SK-N-SH (cell line): ENCODE data around the gene MINDY3. TPM values are rescaled to one million over a fixed set of nuclear protein-coding genes. Genes with fewer than 3 reads are reported as not detected.

Source experiments
- CTCF ChIA-PET: fragments of 300-600, 350-600 bp; formaldehyde crosslinking; extraction: SDS; loops from one replicate; lab custom pipeline; 2021; lab: Yijun Ruan, JAX
- POLR2A ChIA-PET: fragments of 350-600 bp; sonication (Branson Sonifier 250); formaldehyde crosslinking; extraction: SDS; loops from one replicate; lab custom pipeline; 2020; ENCODE audit warnings: antibody characterized with exemption, inconsistent platforms; lab: Yijun Ruan, JAX
- DNase-seq: peaks from one replicate; pipeline ENCODE4 v3.0.0; 2012
- H2AFZ ChIP-seq: fragments of 200-600 bp; sonication (generic); 2 replicates; pipeline ENCODE4 v1.8.1; 2016; ENCODE audit warnings: antibody characterized with exemption, mild to moderate bottlenecking, low read depth
- H3F3A ChIP-seq: fragments of 200-600 bp; sonication (generic); replicated peaks from 2 replicates; pipeline ENCODE3; 2016; ENCODE audit warnings: antibody characterized with exemption, mild to moderate bottlenecking; ENCODE audit not compliant: insufficient read depth
- H3K27ac ChIP-seq, 2 experiments: fragments of 200-500 bp in 1 of 2; fragments of 200-600 bp in 1 of 2; sonication (Bioruptor generic) in 1 of 2; sonication (generic), shearing (Covaris generic) in 1 of 2; 2 replicates each; pipeline versions ENCODE4 v1.5.1 to v1.6.1; 2014 to 2016; ENCODE audit warnings: low read depth in 2 of 2, inconsistent platforms in 1 of 2, low read length in 1 of 2, mild to moderate bottlenecking in 1 of 2, mixed read lengths in 1 of 2
- H3K27me3 ChIP-seq: fragments of 200-600 bp; sonication (generic), shearing (Covaris generic); 2 replicates; pipeline ENCODE4 v1.6.1; 2016; ENCODE audit warnings: mixed run types; ENCODE audit not compliant: insufficient read depth
- H3K36me3 ChIP-seq, 2 experiments: fragments of 200-500 bp in 1 of 2; fragments of 200-600 bp in 1 of 2; sonication (Bioruptor generic) in 1 of 2; sonication (generic) in 1 of 2; replicated peaks in 1 of 2; 2 replicates each; pipeline versions ENCODE3 to v1.5.1; 2014 to 2016; ENCODE audit warnings: low read length in 1 of 2, mild to moderate bottlenecking in 1 of 2; ENCODE audit not compliant: insufficient read depth in 2 of 2, control insufficient read depth in 1 of 2
- H3K4me1 ChIP-seq, 2 experiments: fragments of 200-500 bp in 1 of 2; fragments of 200-600 bp in 1 of 2; sonication (Bioruptor generic) in 1 of 2; sonication (generic), shearing (Covaris generic) in 1 of 2; 2 replicates each; pipeline versions ENCODE4 v1.5.1 to v1.6.1; 2014 to 2016; ENCODE audit warnings: low read depth in 1 of 2, low read length in 1 of 2, mixed run types in 1 of 2; ENCODE audit not compliant: insufficient read depth in 2 of 2, control insufficient read depth in 1 of 2
- H3K4me2 ChIP-seq: fragments of 200-600 bp; sonication (generic), shearing (Covaris generic); 2 replicates; pipeline ENCODE4 v1.6.1; 2017; ENCODE audit warnings: mixed run types
- H3K4me3 ChIP-seq, 2 experiments: fragments of 200-500 bp in 1 of 2; fragments of 200-600 bp in 1 of 2; sonication (Bioruptor generic) in 1 of 2; sonication (generic), shearing (Covaris generic) in 1 of 2; 2 replicates each; pipeline versions ENCODE4 v1.5.1 to v1.8.1; 2014 to 2016; ENCODE audit warnings: low read depth in 2 of 2, inconsistent platforms in 1 of 2, low read length in 1 of 2, mild to moderate bottlenecking in 1 of 2, mixed read lengths in 1 of 2, moderate library complexity in 1 of 2
- H3K79me2 ChIP-seq: fragments of 200-600 bp; sonication (generic); 2 replicates; pipeline ENCODE4 v1.8.1; 2017; ENCODE audit warnings: mild to moderate bottlenecking; ENCODE audit not compliant: insufficient read depth
- H3K9ac ChIP-seq: fragments of 200-600 bp; sonication (generic); 2 replicates; pipeline ENCODE4 v1.6.1; 2017; ENCODE audit warnings: mixed run types
- H3K9me2 ChIP-seq: fragments of 200-600 bp; sonication (generic); 2 replicates; pipeline ENCODE4 v1.6.1; 2017; ENCODE audit warnings: mixed run types
- H3K9me3 ChIP-seq: fragments of 200-600 bp; sonication (generic); 2 replicates; pipeline ENCODE4 v1.6.1; 2017; ENCODE audit warnings: mixed run types, mild to moderate bottlenecking, moderate library complexity
- H4K20me1 ChIP-seq: fragments of 200-600 bp; sonication (generic); 2 replicates; pipeline ENCODE4 v1.6.1; 2017; ENCODE audit warnings: mild to moderate bottlenecking, mixed run types; ENCODE audit not compliant: insufficient read depth
- CTCF ChIP-seq: fragments of 200-600 bp; sonication (generic); IDR thresholded peaks from 2 replicates; pipeline ENCODE4 v1.6.1; 2017; ENCODE audit warnings: antibody characterized with exemption, mild to moderate bottlenecking, moderate library complexity
- ELF1 ChIP-seq: IDR thresholded peaks from 2 replicates; pipeline ENCODE4 v1.4.0; 2012
- EP300 ChIP-seq, 2 experiments: IDR thresholded peaks; 2 replicates each; pipeline versions ENCODE4 v1.4.0 to v1.6.1; 2012; ENCODE audit warnings: borderline replicate concordance in 1 of 2, low read depth in 1 of 2, low read length in 1 of 2
- FOXM1 ChIP-seq: IDR thresholded peaks from 2 replicates; pipeline ENCODE4 v1.4.0; 2012; ENCODE audit warnings: low read depth, mild to moderate bottlenecking
- GABPA ChIP-seq: IDR thresholded peaks from 2 replicates; pipeline ENCODE4 v1.4.0; 2012; ENCODE audit warnings: low read depth, mild to moderate bottlenecking
- GATA2 ChIP-seq: sonication (generic); formaldehyde crosslinking; IDR thresholded peaks from 2 replicates; pipeline ENCODE4 v1.5.0; 2020; ENCODE audit warnings: mild to moderate bottlenecking, missing genetic modification reagents
- JUND ChIP-seq: IDR thresholded peaks from 2 replicates; pipeline ENCODE4 v1.4.0; 2012
- MEF2A ChIP-seq: IDR thresholded peaks from 2 replicates; pipeline ENCODE4 v1.4.0; 2012; ENCODE audit warnings: low read depth, borderline replicate concordance
- PBX3 ChIP-seq: IDR thresholded peaks from 2 replicates; pipeline ENCODE4; 2012
- RAD21 ChIP-seq: IDR thresholded peaks from 2 replicates; pipeline ENCODE4 v1.6.1; 2012; ENCODE audit warnings: mild to moderate bottlenecking, low read length
- RCOR1 ChIP-seq: fragments of 150-350 bp; IDR thresholded peaks from 2 replicates; pipeline ENCODE4 v1.6.1; 2017; ENCODE audit warnings: antibody characterized with exemption, low read length
- REST ChIP-seq: IDR thresholded peaks from 2 replicates; pipeline ENCODE4 v1.6.1; 2012; ENCODE audit warnings: mild to moderate bottlenecking, low read depth, low read length, moderate library complexity
- RFX5 ChIP-seq: IDR thresholded peaks from 2 replicates; pipeline ENCODE4 v1.6.1; 2012; ENCODE audit warnings: mild to moderate bottlenecking, improper control_type of control experiment, low read length
- SIN3A ChIP-seq: IDR thresholded peaks from 2 replicates; pipeline ENCODE4 v1.6.1; 2012; ENCODE audit warnings: low read depth, mild to moderate bottlenecking, low read length, moderate library complexity, borderline replicate concordance
- SMC3 ChIP-seq: IDR thresholded peaks from 2 replicates; pipeline ENCODE4 v1.6.1; 2012; ENCODE audit warnings: low read depth, low read length, improper control_type of control experiment
- TAF1 ChIP-seq: IDR thresholded peaks from 2 replicates; pipeline ENCODE4 v1.6.1; 2012; ENCODE audit warnings: low read depth, mild to moderate bottlenecking, low read length, moderate library complexity, borderline replicate concordance
- TEAD4 ChIP-seq: IDR thresholded peaks from 2 replicates; pipeline ENCODE4 v1.4.0; 2012; ENCODE audit warnings: mild to moderate bottlenecking, borderline replicate concordance; ENCODE audit not compliant: insufficient read depth
- USF1 ChIP-seq: IDR thresholded peaks from 2 replicates; pipeline ENCODE4 v1.4.0; 2012; ENCODE audit warnings: low read depth, borderline replicate concordance
- USF2 ChIP-seq: fragments of 150-350 bp; IDR thresholded peaks from 2 replicates; pipeline ENCODE4 v1.6.1; 2017; ENCODE audit warnings: antibody characterized with exemption, low read length, low read depth, borderline replicate concordance
- WGBS: methylation state at CpG from one replicate; pipeline ENCODE4 v1.1.6; 2017; ENCODE audit warnings: low lambda C conversion rate; 5-methylcytosine and 5-hydroxymethylcytosine counted together
- polyA plus RNA-seq, 3 experiments: library from polyadenylated mRNA; depleted of rRNA; stranded (reverse); fragments of >200 nt; gene quantifications; 2 replicates each; pipeline ENCODE4 v1.2.3, GENCODE V29; 2012

MINDY3 gene
- polyA plus RNA-seq, 1 of the 3 experiments (the other 2 are of a cell fraction) = 9.5 TPM

- TF ChIP-seq RAD21 (no peak), RFX5 (no peak), JUND (no peak), GABPA (no peak), MEF2A (no peak), CTCF (no peak), REST (no peak)
Measured at GRCh38 chr10:15737656-15738055, 122.7 kb downstream of the MINDY3 start (continued).

GRCh38 chr10:15735763-15736162, 124.5 kb downstream of the MINDY3 start:
- Histone ChIP-seq H2AFZ (no peak overlapping the region), H3K9ac (no peak overlapping the region), H3K9me2 (no peaks in the 10 kb centered on the region), H3K9me3 (no peaks in the 10 kb centered on the region), H3K36me3 (no peaks in the 10 kb centered on the region), H3K27me3 (no peaks in the 10 kb centered on the region), H3K27ac (no peak overlapping the region), H3K4me1 (no peaks in the 10 kb centered on the region), H3K4me3 (no peak overlapping the region), H4K20me1 (no peaks in the 10 kb centered on the region), H3K4me2 (no peak overlapping the region), H3F3A (no peaks in the 10 kb centered on the region), H3K79me2 (no peaks in the 10 kb centered on the region)
- DNase-seq = no peak
- ChIA-PET POLR2A (no interaction called here), CTCF (interaction anchor here (2.4 kb wide), 1 partner anchor 9 kb away, joined by 6 read pairs; no protein-coding TSS in a partner anchor)
- TF ChIP-seq FOXM1 (no peak), USF2 (no peak), ELF1 (no peak), EP300 (IDR thresholded peaks at IDR 0.05; ENCODE audit: borderline replicate concordance in 1 of 2, low read depth in 1 of 2, low read length in 1 of 2) (no peak), GABPA (no peak), SIN3A (no peak), JUND (no peak), TAF1 (no peak), USF1 (no peak), TEAD4 (no peak), MEF2A (no peak), RCOR1 (no peak), SMC3 (no peak), PBX3 (no peak), GATA2 (CRISPR knock-in tag) (no peak)
- 12% methylated on average over 4 of the region's 4 CpGs for WGBS
